ENCODE measurements around the gene INTS4.

Gene INTS4

GRCh38 chr11:77981346-77981947, 13.0 kb downstream of the INTS4 start:
- no peak for ATAC-seq
- TF ChIP-seq CSRNP3 (CRISPR knock-in tag; IDR thresholded peaks at IDR 0.05) = no peak
- no peak for TF ChIP-seq BACH2 (CRISPR knock-in tag; IDR thresholded peaks at IDR 0.05; ENCODE audit: borderline replicate concordance)
- no peak for TF ChIP-seq ARNTL (CRISPR knock-in tag; IDR thresholded peaks at IDR 0.05; ENCODE audit: borderline replicate concordance, low read depth)
- TF ChIP-seq ZNF8 (CRISPR knock-in tag; IDR thresholded peaks at IDR 0.05) = no peak
- no peak for TF ChIP-seq POU6F1 (CRISPR knock-in tag; IDR thresholded peaks at IDR 0.05; ENCODE audit: borderline replicate concordance, low read depth)
- no peak for TF ChIP-seq TCF4 (CRISPR knock-in tag; IDR thresholded peaks at IDR 0.05; ENCODE audit: borderline replicate concordance)
- TF ChIP-seq ISL1 (CRISPR knock-in tag; IDR thresholded peaks at IDR 0.05) = no peak
- no peak for TF ChIP-seq ZNF565 (CRISPR knock-in tag; conservative IDR thresholded peaks at IDR 0.05; ENCODE audit: low read depth)
- TF ChIP-seq TSHZ2 (CRISPR knock-in tag; IDR thresholded peaks at IDR 0.05) = no peak

- ATAC-seq = no peak
- TF ChIP-seq ESRRG (CRISPR knock-in tag; IDR thresholded peaks at IDR 0.05) (no peak), RARB (CRISPR knock-in tag; IDR thresholded peaks at IDR 0.05) (no peak), ARNTL (CRISPR knock-in tag; IDR thresholded peaks at IDR 0.05; ENCODE audit: borderline replicate concordance, low read depth) (no peak), ZFP30 (CRISPR knock-in tag; IDR thresholded peaks at IDR 0.05) (no peak), CREB5 (CRISPR knock-in tag; IDR thresholded peaks at IDR 0.05; ENCODE audit: low read depth) (no peak), CSDC2 (CRISPR knock-in tag; IDR thresholded peaks at IDR 0.05) (no peak), GLIS3 (CRISPR knock-in tag; IDR thresholded peaks at IDR 0.05) (no peak), ZNF565 (CRISPR knock-in tag; conservative IDR thresholded peaks at IDR 0.05; ENCODE audit: low read depth) (no peak), ZFP3 (CRISPR knock-in tag; IDR thresholded peaks at IDR 0.05) (no peak), TCF4 (CRISPR knock-in tag; IDR thresholded peaks at IDR 0.05; ENCODE audit: borderline replicate concordance) (no peak), ZNF8 (CRISPR knock-in tag; IDR thresholded peaks at IDR 0.05) (no peak), PPARA (CRISPR knock-in tag; IDR thresholded peaks at IDR 0.05; ENCODE audit: borderline replicate concordance) (no peak), PATZ1 (CRISPR knock-in tag; IDR thresholded peaks at IDR 0.05; ENCODE audit: borderline replicate concordance) (no peak), TOX (CRISPR knock-in tag; IDR thresholded peaks at IDR 0.05; ENCODE audit: borderline replicate concordance) (no peak), TSHZ2 (CRISPR knock-in tag; IDR thresholded peaks at IDR 0.05) (no peak)
These were observed 26.1 kb downstream of the INTS4 start for GRCh38 chr11:77968337-77968736.
